Bone marrow (tissue), 2 donors: ENCODE results near the gene MED13.
"Not testable (repeated sequence)": the region's sequence is repeated elsewhere in the genome, so short reads cannot be mapped to it uniquely, and the experiment has no call there.

Experiments
- DNase-seq, 2 donors: peaks; one replicate each; lab custom pipeline; 2025; lab: John Stamatoyannopoulos, UW

The MED13 gene

DNA sequence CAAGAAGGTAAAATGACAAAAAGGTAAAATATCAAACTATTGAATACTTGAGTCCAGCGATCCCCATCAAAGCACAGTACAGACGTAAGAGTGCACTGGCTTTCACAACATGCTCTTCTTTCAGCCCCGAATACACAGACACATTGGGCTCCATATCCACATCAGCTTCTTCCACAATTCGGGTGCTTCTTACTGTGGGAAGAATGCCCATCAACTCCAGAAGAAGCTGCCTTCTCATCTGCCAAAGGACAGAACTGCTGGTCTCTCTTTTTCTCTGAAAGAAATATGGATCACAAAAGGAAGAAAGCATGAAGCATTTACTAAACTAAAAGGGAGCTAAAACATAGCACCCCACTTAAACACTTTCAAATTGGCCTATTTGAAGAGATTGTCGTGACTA is 157.7 kb downstream of the MED13 start:
- DNase-seq, result no peak

DNA sequence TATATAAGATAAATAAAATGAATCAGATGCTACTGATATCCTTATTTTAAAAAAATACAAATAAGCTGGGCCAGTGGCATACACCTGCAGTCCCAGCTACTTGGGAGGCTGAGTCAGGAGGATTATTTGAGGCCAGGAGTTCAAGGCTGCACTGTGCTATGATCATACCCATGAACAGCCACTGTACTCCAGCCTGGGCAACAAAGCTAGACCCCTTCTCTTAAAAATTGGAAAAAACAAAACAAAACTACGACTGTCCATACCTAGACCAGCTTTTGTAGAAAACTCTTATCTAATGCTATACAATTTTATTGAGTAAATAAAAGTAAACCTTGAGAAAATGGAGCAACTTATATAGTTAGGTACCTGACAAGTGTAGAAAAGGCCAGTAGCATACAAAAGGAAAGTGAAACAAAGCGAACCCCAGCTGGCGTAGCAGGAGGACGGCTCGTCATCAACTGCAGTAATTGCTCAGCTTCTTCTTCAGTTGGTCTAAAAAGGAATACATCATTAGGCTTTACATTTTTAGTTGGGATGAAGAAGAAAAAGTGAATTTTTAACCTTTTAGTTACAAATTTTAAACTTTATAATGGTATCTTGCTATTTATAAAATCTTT is 160.9 kb downstream of the MED13 start:
- DNase-seq, result peak in 1 of 2 donors; percentile 68

DNA sequence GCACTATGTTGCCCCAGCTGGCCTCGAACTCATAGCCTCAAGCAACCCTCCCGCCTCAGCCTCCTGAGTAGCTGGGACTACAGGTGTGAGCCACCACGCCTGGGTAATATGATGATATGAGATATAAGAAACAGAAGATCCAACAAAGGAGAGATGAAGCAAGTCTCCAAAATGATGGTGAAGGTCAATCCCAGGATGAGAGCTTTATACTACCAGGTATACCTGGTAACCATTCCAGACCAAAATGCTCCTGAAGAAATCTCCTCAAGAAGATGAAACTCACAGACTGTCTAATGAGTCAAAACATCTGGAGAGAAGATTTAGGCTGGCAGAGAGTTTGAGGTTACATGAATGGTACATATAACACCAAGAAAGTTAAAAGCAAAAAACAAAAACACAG is 161.8 kb downstream of the MED13 start:
- no peak for DNase-seq

DNA sequence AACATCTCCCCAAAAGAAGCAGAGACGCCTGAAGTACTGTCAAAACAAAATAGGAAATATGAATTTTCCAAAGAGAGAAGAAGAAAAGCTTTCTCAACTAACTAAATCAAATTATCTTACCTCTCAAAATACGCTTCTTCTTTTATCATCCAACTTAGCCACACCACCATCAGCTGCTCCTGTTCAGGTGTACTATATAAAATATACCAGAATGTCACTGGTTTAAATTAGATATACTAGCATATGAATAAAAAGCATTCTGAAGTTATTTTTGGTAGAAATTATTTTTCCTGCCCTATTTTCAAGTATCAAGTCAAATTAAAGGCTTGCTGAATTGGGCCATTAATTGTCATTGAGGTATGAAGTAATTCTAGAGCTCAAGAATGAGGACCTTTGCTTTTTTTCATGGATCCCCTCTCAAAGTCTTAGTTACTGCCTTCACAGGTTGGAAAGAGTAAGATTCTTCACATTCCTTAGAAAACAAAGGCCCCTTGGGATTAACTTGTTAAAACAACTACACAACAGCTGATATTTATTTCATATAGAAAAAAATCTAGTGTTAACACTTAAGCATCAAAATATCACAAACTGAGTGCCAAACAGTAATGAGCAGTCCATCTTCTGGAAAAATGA is 167.4 kb downstream of the MED13 start:
- no peak for DNase-seq

DNA sequence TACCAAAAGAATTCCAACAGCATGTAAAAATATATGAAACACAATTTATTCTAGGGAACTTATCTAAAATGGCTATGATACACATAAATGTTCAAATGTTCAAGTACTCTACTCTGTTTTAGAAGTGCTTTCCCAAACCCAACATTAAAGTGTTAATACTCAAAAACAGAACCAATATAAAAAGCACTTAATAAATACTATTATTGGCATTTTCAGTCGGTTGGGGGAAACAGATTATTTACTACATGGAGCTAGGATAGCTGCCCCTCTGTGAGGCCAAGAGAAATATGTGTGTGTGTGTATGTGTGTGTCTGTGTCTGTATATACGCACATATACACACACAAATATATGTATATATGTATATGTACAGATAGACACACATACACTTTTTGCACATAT is 169.7 kb downstream of the MED13 start:
- no peak for DNase-seq

DNA sequence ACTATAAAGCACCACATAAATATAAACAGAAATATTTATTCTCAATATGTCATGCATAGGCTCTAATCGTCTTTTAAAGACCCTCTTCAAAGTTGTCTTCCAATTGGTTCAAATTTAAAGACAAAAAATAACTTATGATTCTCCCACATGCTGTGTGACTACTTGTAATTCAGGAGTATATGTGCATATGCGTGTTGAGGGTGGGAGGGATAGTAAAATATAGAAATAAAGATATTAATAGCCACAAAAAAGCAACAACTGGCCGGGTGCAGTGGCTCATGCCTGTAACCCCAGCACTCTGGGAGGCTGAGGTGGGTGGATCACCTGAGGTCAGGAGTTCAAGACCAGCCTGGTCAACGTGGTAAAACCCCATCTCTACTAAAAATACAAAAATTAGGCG is 170.8 kb downstream of the MED13 start:
- DNase-seq, result not testable (repeated sequence)
